ENCODE data around the gene CCSER1.
"Not testable (repeated sequence)": the region's sequence is repeated elsewhere in the genome, so short reads cannot be mapped to it uniquely, and the experiment has no call there.

The CCSER1 gene

DNA sequence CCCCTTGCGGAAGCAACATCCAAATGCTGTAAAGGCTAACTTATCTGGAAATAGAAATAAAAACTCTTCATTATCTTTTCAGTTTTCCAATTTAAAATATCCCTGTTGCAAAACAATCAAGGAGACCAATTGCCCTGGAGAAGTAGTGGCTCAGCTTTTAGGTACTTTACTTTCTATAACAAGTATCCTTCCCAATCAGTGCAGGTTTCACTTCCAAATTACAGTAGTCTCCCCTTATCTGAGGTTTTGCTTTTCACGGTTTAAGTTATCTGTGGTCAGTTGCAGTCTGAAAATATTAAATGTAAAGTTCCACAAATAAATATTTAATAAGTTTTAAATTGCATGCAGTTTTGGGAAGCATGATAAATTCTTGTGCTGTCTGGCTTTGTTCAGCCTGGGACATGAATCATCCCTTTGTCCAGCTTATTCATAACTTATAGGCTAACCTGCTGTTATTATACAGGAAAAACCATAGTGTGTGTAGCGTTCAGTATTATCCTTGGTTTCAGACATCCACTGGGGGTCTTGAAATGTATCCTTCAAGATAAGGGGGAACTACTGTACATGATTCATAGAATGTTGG lies 1203.5 kb downstream of the CCSER1 start:
- H3K79me2 ChIP-seq (ENCODE audit: insufficient read depth, low read length): no peaks in the 10 kb centered on the region

DNA sequence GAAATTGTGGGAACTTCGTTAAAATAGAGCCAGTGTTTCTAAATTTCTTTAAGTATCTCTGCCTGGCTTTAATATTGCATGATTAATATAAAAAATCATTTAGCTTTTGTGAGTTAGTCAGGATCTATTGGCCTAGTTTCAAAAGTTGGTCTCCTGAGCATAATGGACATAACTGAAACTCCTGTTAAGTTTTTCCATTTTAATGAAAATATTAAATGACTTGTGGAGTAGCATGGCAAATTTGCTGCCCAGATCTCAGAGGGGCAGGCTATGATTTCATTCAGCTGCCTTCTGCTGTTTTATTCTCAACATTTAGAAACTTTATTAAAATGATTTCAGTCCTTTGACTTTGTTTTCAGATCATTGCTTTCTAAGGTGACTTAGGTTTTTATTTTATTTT lies 1213.6 kb downstream of the CCSER1 start:
- no peak for TF ChIP-seq EZH2 (IDR thresholded peaks at IDR 0.05; ENCODE audit: borderline replicate concordance, low read depth, low read length, severe bottlenecking)
- TF ChIP-seq, protein P1, sequence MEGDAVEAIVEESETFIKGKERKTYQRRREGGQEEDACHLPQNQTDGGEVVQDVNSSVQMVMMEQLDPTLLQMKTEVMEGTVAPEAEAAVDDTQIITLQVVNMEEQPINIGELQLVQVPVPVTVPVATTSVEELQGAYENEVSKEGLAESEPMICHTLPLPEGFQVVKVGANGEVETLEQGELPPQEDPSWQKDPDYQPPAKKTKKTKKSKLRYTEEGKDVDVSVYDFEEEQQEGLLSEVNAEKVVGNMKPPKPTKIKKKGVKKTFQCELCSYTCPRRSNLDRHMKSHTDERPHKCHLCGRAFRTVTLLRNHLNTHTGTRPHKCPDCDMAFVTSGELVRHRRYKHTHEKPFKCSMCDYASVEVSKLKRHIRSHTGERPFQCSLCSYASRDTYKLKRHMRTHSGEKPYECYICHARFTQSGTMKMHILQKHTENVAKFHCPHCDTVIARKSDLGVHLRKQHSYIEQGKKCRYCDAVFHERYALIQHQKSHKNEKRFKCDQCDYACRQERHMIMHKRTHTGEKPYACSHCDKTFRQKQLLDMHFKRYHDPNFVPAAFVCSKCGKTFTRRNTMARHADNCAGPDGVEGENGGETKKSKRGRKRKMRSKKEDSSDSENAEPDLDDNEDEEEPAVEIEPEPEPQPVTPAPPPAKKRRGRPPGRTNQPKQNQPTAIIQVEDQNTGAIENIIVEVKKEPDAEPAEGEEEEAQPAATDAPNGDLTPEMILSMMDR (IDR thresholded peaks at IDR 0.05; ENCODE audit: borderline replicate concordance, extremely low read depth, low read length, poor library complexity, severe bottlenecking): no peak
- no peaks in the 10 kb centered on the region for H3K9me3 ChIP-seq (ENCODE audit: insufficient read depth, low read length, severe bottlenecking)
- H3K9ac ChIP-seq (ENCODE audit: low read depth, low read length): no peak overlapping the region
- no peaks in the 10 kb centered on the region for H3K79me2 ChIP-seq (ENCODE audit: insufficient read depth, low read length)
- H3K27ac ChIP-seq (ENCODE audit: low read length): no peak overlapping the region
- H3K36me3 ChIP-seq (ENCODE audit: insufficient read depth, low read length): no peaks in the 10 kb centered on the region
- H4K20me1 ChIP-seq (ENCODE audit: insufficient read depth, low read length): no peaks in the 10 kb centered on the region
- H2AFZ ChIP-seq (ENCODE audit: low read depth, low read length): no peak overlapping the region
- H3K27me3 ChIP-seq (ENCODE audit: insufficient read depth, low read length, poor library complexity): no peaks in the 10 kb centered on the region
- no peak for DNase-seq
- ATAC-seq (ENCODE audit: insufficient read depth, low read depth): no peak
- H3K4me3 ChIP-seq (ENCODE audit: low read depth in 1 of 2, low read length in 2 of 2): no peak overlapping the region
- H3K4me1 ChIP-seq (ENCODE audit: insufficient read depth, low read length): no peaks in the 10 kb centered on the region
- H3K4me2 ChIP-seq (ENCODE audit: insufficient read depth, low read length): no peak overlapping the region

More for the DNA sequence above, 1203.5 kb downstream of the CCSER1 start:
- Histone ChIP-seq H2AFZ (ENCODE audit: low read depth, low read length) (no peak overlapping the region), H3K4me2 (ENCODE audit: insufficient read depth, low read length) (no peak overlapping the region), H3K4me1 (ENCODE audit: insufficient read depth, low read length) (no peaks in the 10 kb centered on the region), H3K27me3 (ENCODE audit: insufficient read depth, low read length, poor library complexity) (no peaks in the 10 kb centered on the region), H3K36me3 (ENCODE audit: insufficient read depth, low read length) (no peaks in the 10 kb centered on the region), H3K4me3 (ENCODE audit: low read depth in 1 of 2, low read length in 2 of 2) (no peak overlapping the region), H3K9ac (ENCODE audit: low read depth, low read length) (no peak overlapping the region), H3K9me3 (ENCODE audit: insufficient read depth, low read length, severe bottlenecking) (peaks cover 10% of the 10 kb centered on the region), H4K20me1 (ENCODE audit: insufficient read depth, low read length) (no peaks in the 10 kb centered on the region), H3K27ac (ENCODE audit: low read length) (no peak overlapping the region)
- no peak for DNase-seq
- TF ChIP-seq, protein P1 (IDR thresholded peaks at IDR 0.05; ENCODE audit: borderline replicate concordance, extremely low read depth, low read length, poor library complexity, severe bottlenecking): no peak
- TF ChIP-seq EZH2 (IDR thresholded peaks at IDR 0.05; ENCODE audit: borderline replicate concordance, low read depth, low read length, severe bottlenecking): no peak
- no peak for ATAC-seq (ENCODE audit: insufficient read depth, low read depth)

GRCh38 chr4:91345632-91346031 lies 1218.4 kb downstream of the CCSER1 start:
- DNase-seq: no peak
- no peaks in the 10 kb centered on the region for H3K27me3 ChIP-seq (ENCODE audit: insufficient read depth, low read length, poor library complexity)
- no peaks in the 10 kb centered on the region for H3K36me3 ChIP-seq (ENCODE audit: insufficient read depth, low read length)
- ATAC-seq (ENCODE audit: insufficient read depth, low read depth): no peak
- TF ChIP-seq EZH2 (IDR thresholded peaks at IDR 0.05; ENCODE audit: borderline replicate concordance, low read depth, low read length, severe bottlenecking): no peak
- H3K9me3 ChIP-seq (ENCODE audit: insufficient read depth, low read length, severe bottlenecking): no peaks in the 10 kb centered on the region
- no peak overlapping the region for H2AFZ ChIP-seq (ENCODE audit: low read depth, low read length)
- no peak overlapping the region for H3K4me3 ChIP-seq (ENCODE audit: low read depth in 1 of 2, low read length in 2 of 2)
- no peak overlapping the region for H3K9ac ChIP-seq (ENCODE audit: low read depth, low read length)
- H3K4me1 ChIP-seq (ENCODE audit: insufficient read depth, low read length): no peaks in the 10 kb centered on the region
- no peaks in the 10 kb centered on the region for H4K20me1 ChIP-seq (ENCODE audit: insufficient read depth, low read length)
- no peak overlapping the region for H3K4me2 ChIP-seq (ENCODE audit: insufficient read depth, low read length)
- H3K79me2 ChIP-seq (ENCODE audit: insufficient read depth, low read length): no peaks in the 10 kb centered on the region
- H3K27ac ChIP-seq (ENCODE audit: low read length): no peak overlapping the region

DNA sequence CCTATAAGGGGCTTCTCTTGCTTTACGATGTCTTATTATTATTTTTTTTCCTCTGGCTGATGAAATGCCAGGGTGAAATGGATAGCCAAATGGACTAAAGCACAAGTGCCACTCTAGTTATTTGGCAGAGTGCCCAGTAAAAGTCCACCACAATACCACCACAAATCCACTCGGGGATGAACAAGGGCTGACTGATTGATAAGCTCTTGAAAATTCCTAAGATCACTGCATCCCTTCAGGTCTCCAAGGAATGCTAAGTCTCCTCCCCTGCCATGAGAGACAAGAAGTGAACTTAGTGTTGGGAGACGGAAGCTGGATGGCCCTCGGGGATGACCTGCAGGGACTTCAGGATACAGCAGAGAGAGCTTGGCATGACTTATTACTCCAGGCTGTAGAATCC lies 1229.3 kb downstream of the CCSER1 start:
- DNase-seq; H3K9ac ChIP-seq (ENCODE audit: low read depth, low read length); ATAC-seq (ENCODE audit: insufficient read depth, low read depth); H3K27me3 ChIP-seq (ENCODE audit: insufficient read depth, low read length, poor library complexity); H3K79me2 ChIP-seq (ENCODE audit: insufficient read depth, low read length); H3K36me3 ChIP-seq (ENCODE audit: insufficient read depth, low read length); H3K9me3 ChIP-seq (ENCODE audit: insufficient read depth, low read length, severe bottlenecking); H4K20me1 ChIP-seq (ENCODE audit: insufficient read depth, low read length); H2AFZ ChIP-seq (ENCODE audit: low read depth, low read length); H3K4me1 ChIP-seq (ENCODE audit: insufficient read depth, low read length); H3K4me3 ChIP-seq (ENCODE audit: low read depth in 1 of 2, low read length in 2 of 2); H3K27ac ChIP-seq (ENCODE audit: low read length); H3K4me2 ChIP-seq (ENCODE audit: insufficient read depth, low read length): not testable (repeated sequence)

- not testable (repeated sequence) for H4K20me1 ChIP-seq (ENCODE audit: insufficient read depth, low read length); H3K4me2 ChIP-seq (ENCODE audit: insufficient read depth, low read length); H3K4me1 ChIP-seq (ENCODE audit: insufficient read depth, low read length); H3K9me3 ChIP-seq (ENCODE audit: insufficient read depth, low read length, severe bottlenecking); H2AFZ ChIP-seq (ENCODE audit: low read depth, low read length); H3K36me3 ChIP-seq (ENCODE audit: insufficient read depth, low read length); H3K79me2 ChIP-seq (ENCODE audit: insufficient read depth, low read length); H3K27ac ChIP-seq (ENCODE audit: low read length); H3K9ac ChIP-seq (ENCODE audit: low read depth, low read length); H3K27me3 ChIP-seq (ENCODE audit: insufficient read depth, low read length, poor library complexity); H3K4me3 ChIP-seq (ENCODE audit: low read depth in 1 of 2, low read length in 2 of 2); ATAC-seq (ENCODE audit: insufficient read depth, low read depth); DNase-seq
Measured at GRCh38 chr4:91358016-91358415, 1230.8 kb downstream of the CCSER1 start.

- not testable (repeated sequence) for H3K79me2 ChIP-seq (ENCODE audit: insufficient read depth, low read length); H3K4me2 ChIP-seq (ENCODE audit: insufficient read depth, low read length); H3K27ac ChIP-seq (ENCODE audit: low read length); H3K4me1 ChIP-seq (ENCODE audit: insufficient read depth, low read length); H4K20me1 ChIP-seq (ENCODE audit: insufficient read depth, low read length); H3K4me3 ChIP-seq (ENCODE audit: low read depth in 1 of 2, low read length in 2 of 2); H3K36me3 ChIP-seq (ENCODE audit: insufficient read depth, low read length); ATAC-seq (ENCODE audit: insufficient read depth, low read depth); H3K9ac ChIP-seq (ENCODE audit: low read depth, low read length); H3K27me3 ChIP-seq (ENCODE audit: insufficient read depth, low read length, poor library complexity); DNase-seq; H2AFZ ChIP-seq (ENCODE audit: low read depth, low read length); H3K9me3 ChIP-seq (ENCODE audit: insufficient read depth, low read length, severe bottlenecking)
Measured at GRCh38 chr4:91358621-91359020, 1231.4 kb downstream of the CCSER1 start.
